Gastrocnemius medialis (tissue), 4 donors: ENCODE measurements around the gene CACNA1D.

ENCODE experiments used
- CTCF ChIP-seq, 5 experiments: fragments of 450-650 bp in 3 of 5; fragments of 200-600 bp in 2 of 5; sonication (generic) in 2 of 5; IDR thresholded peaks in 4 of 5; conservative IDR thresholded peaks in 1 of 5; 1 replicate in 4 of 5; 2 replicates in 1 of 5; pipeline ENCODE4 v1.5.1; 2016 to 2019; ENCODE audit warnings: antibody characterized with exemption in 5 of 5, mild to moderate bottlenecking in 3 of 5, moderate library complexity in 3 of 5
- POLR2A ChIP-seq, 2 donors: fragments of 450-650 bp; IDR thresholded peaks; one replicate each; pipeline ENCODE4 v1.6.1; 2017; ENCODE audit warnings: antibody characterized with exemption in 2 of 2, mild to moderate bottlenecking in 2 of 2, moderate library complexity in 2 of 2

GRCh38 chr3:53550005-53550620 is 55.7 kb downstream of the CACNA1D start:
- TF ChIP-seq POLR2A (IDR thresholded peaks at IDR 0.05) (no peak), CTCF (IDR thresholded peaks at IDR 0.05 in 4 of 5, conservative IDR thresholded peaks at IDR 0.05 in 1 of 5) (no peak)
